AG04449 (cell line): Measurements from ENCODE around the gene ACOX3.

ENCODE experiments used
- CTCF ChIA-PET: fragments of 350-600 bp; formaldehyde crosslinking; extraction: SDS; loops from one replicate; lab custom pipeline; 2021; ENCODE audit warnings: antibody characterized with exemption; lab: Yijun Ruan, JAX
- POLR2A ChIA-PET: fragments of 400-600, 350-600 bp; formaldehyde crosslinking; extraction: SDS; loops from one replicate; lab custom pipeline; 2020; ENCODE audit warnings: antibody characterized with exemption, inconsistent platforms; lab: Yijun Ruan, JAX
- DNase-seq: peaks from one replicate; pipeline ENCODE4 v3.0.0-alpha.2; 2010; ENCODE audit warnings: low read depth, low spot score
- H3K4me3 ChIP-seq: 2 replicates; pipeline ENCODE4 v1.5.1; 2011; ENCODE audit warnings: low read depth, mild to moderate bottlenecking, control low read depth, low read length
- CTCF ChIP-seq: IDR thresholded peaks from one replicate; pipeline ENCODE4 v1.5.1; 2011; ENCODE audit warnings: mild to moderate bottlenecking, moderate library complexity, low read length, control low read depth, inconsistent platforms; ENCODE audit not compliant: insufficient read depth; ENCODE audit errors: missing control alignments

The ACOX3 gene

GRCh38 chr4:8402640-8403039 is 37.9 kb downstream of the ACOX3 start:
- POLR2A ChIA-PET, result interaction anchor here (1.0 kb wide), 1 partner anchor 9 kb away, joined by 3 read pairs; no protein-coding TSS in a partner anchor
- no peak overlapping the region for H3K4me3 ChIP-seq
- no peak for TF ChIP-seq CTCF

GRCh38 chr4:8402181-8402597 is 38.3 kb downstream of the ACOX3 start:
- H3K4me3 ChIP-seq, result no peak overlapping the region
- TF ChIP-seq CTCF, result no peak
- no peak for DNase-seq
- CTCF ChIA-PET, result interaction anchor here (0.8 to 23.1 kb wide), 34 partner anchors 8 to 225 kb away, joined by 3 to 679 read pairs (median 5); partner anchors contain the start of genes HTRA3 and SH3TC1
- POLR2A ChIA-PET, result interaction anchor here (1.0 kb wide), 1 partner anchor 9 kb away, joined by 3 read pairs; no protein-coding TSS in a partner anchor

More at GRCh38 chr4:8402640-8403039, 37.9 kb downstream of the ACOX3 start:
- DNase-seq, result no peak
- CTCF ChIA-PET, result interaction anchor here (0.8 to 23.1 kb wide), 42 partner anchors 9 to 272 kb away, joined by 3 to 679 read pairs (median 5); partner anchors contain the start of genes HTRA3 and SH3TC1

- ChIA-PET CTCF (interaction anchor here (1.4 to 23.1 kb wide), 13 partner anchors 10 to 224 kb away, joined by 3 to 679 read pairs (median 10); partner anchors contain the start of gene HTRA3), POLR2A (no interaction called here)
- no peak for TF ChIP-seq CTCF
- no peak overlapping the region for H3K4me3 ChIP-seq
- DNase-seq, result no peak
Measured at GRCh38 chr4:8401665-8402064, 38.9 kb downstream of the ACOX3 start.

GRCh38 chr4:8400632-8401325 is 39.7 kb downstream of the ACOX3 start:
- TF ChIP-seq CTCF, result no peak
- DNase-seq, result no peak
- ChIA-PET POLR2A (no interaction called here), CTCF (interaction anchor here (0.7 to 23.1 kb wide), 7 partner anchors 8 to 598 kb away, joined by 3 to 679 read pairs (median 26); partner anchors contain the start of gene HTRA3)
- H3K4me3 ChIP-seq, result no peak overlapping the region

- no peak for TF ChIP-seq CTCF
- ChIA-PET CTCF (interaction anchor here (1.8 to 23.1 kb wide), 2 partner anchors 9 to 157 kb away, joined by 7 to 679 read pairs; no protein-coding TSS in a partner anchor), POLR2A (no interaction called here)
- no peak for DNase-seq
- H3K4me3 ChIP-seq, result no peak overlapping the region
Measured at GRCh38 chr4:8399298-8399697, 41.2 kb downstream of the ACOX3 start.

- CTCF ChIA-PET, result interaction anchor here (1.0 to 23.1 kb wide), 3 partner anchors 10 to 156 kb away, joined by 3 to 679 read pairs (median 7); no protein-coding TSS in a partner anchor
- no peak overlapping the region for H3K4me3 ChIP-seq
- no peak for TF ChIP-seq CTCF
- POLR2A ChIA-PET, result no interaction called here
- no peak for DNase-seq
Measured at GRCh38 chr4:8398347-8398746, 42.2 kb downstream of the ACOX3 start.
